Measurements from ENCODE around the gene LHFPL3.

Gene LHFPL3

GRCh38 chr7:104890216-104890615 is 561.8 kb downstream of the LHFPL3 start:
- no peak overlapping the region for H3K9ac ChIP-seq (ENCODE audit: low read length)
- no peak overlapping the region for H3K27ac ChIP-seq (ENCODE audit: low read depth, low read length)
- no peak overlapping the region for H3K4me3 ChIP-seq (ENCODE audit: low read length)
- no peaks in the 10 kb centered on the region for H3K27me3 ChIP-seq (ENCODE audit: control insufficient read depth, insufficient read depth, low read length)
- H3K36me3 ChIP-seq (ENCODE audit: control insufficient read depth, insufficient read depth, low read length), result no peaks in the 10 kb centered on the region
- H3K4me1 ChIP-seq (ENCODE audit: control insufficient read depth, insufficient read depth, low read length), result no peaks in the 10 kb centered on the region

GRCh38 chr7:104891949-104892348 is 563.5 kb downstream of the LHFPL3 start:
- no peak overlapping the region for H3K9ac ChIP-seq (ENCODE audit: low read length)

GRCh38 chr7:104894314-104894713 is 565.9 kb downstream of the LHFPL3 start:
- no peaks in the 10 kb centered on the region for H3K27me3 ChIP-seq (ENCODE audit: control insufficient read depth, insufficient read depth, low read length)
- H3K9ac ChIP-seq (ENCODE audit: low read length), result no peak overlapping the region
- H3K27ac ChIP-seq (ENCODE audit: low read depth, low read length), result no peak overlapping the region
- no peaks in the 10 kb centered on the region for H3K4me1 ChIP-seq (ENCODE audit: control insufficient read depth, insufficient read depth, low read length)
- H3K4me3 ChIP-seq (ENCODE audit: low read length), result no peak overlapping the region
- H3K36me3 ChIP-seq (ENCODE audit: control insufficient read depth, insufficient read depth, low read length), result no peaks in the 10 kb centered on the region

More at GRCh38 chr7:104891949-104892348, 563.5 kb downstream of the LHFPL3 start:
- Histone ChIP-seq H3K4me3 (ENCODE audit: low read length) (no peak overlapping the region), H3K27ac (ENCODE audit: low read depth, low read length) (no peak overlapping the region), H3K4me1 (ENCODE audit: control insufficient read depth, insufficient read depth, low read length) (no peaks in the 10 kb centered on the region), H3K36me3 (ENCODE audit: control insufficient read depth, insufficient read depth, low read length) (no peaks in the 10 kb centered on the region), H3K27me3 (ENCODE audit: control insufficient read depth, insufficient read depth, low read length) (no peaks in the 10 kb centered on the region)

- H3K36me3 ChIP-seq (ENCODE audit: control insufficient read depth, insufficient read depth, low read length), result no peaks in the 10 kb centered on the region
- no peak overlapping the region for H3K27ac ChIP-seq (ENCODE audit: low read depth, low read length)
- no peaks in the 10 kb centered on the region for H3K4me1 ChIP-seq (ENCODE audit: control insufficient read depth, insufficient read depth, low read length)
- no peak overlapping the region for H3K4me3 ChIP-seq (ENCODE audit: low read length)
- no peaks in the 10 kb centered on the region for H3K27me3 ChIP-seq (ENCODE audit: control insufficient read depth, insufficient read depth, low read length)
- H3K9ac ChIP-seq (ENCODE audit: low read length), result no peak overlapping the region
Measured at GRCh38 chr7:104894726-104895521, 566.5 kb downstream of the LHFPL3 start.

- Histone ChIP-seq H3K27ac (ENCODE audit: low read depth, low read length) (no peak overlapping the region), H3K4me1 (ENCODE audit: control insufficient read depth, insufficient read depth, low read length) (no peaks in the 10 kb centered on the region), H3K36me3 (ENCODE audit: control insufficient read depth, insufficient read depth, low read length) (no peaks in the 10 kb centered on the region), H3K4me3 (ENCODE audit: low read length) (no peak overlapping the region), H3K9ac (ENCODE audit: low read length) (no peak overlapping the region), H3K27me3 (ENCODE audit: control insufficient read depth, insufficient read depth, low read length) (no peaks in the 10 kb centered on the region)
Measured at GRCh38 chr7:104895522-104896236, 567.3 kb downstream of the LHFPL3 start.

- Histone ChIP-seq H3K4me1 (ENCODE audit: control insufficient read depth, insufficient read depth, low read length) (no peaks in the 10 kb centered on the region), H3K27me3 (ENCODE audit: control insufficient read depth, insufficient read depth, low read length) (no peaks in the 10 kb centered on the region), H3K4me3 (ENCODE audit: low read length) (no peak overlapping the region), H3K9ac (ENCODE audit: low read length) (no peak overlapping the region), H3K27ac (ENCODE audit: low read depth, low read length) (no peak overlapping the region), H3K36me3 (ENCODE audit: control insufficient read depth, insufficient read depth, low read length) (no peaks in the 10 kb centered on the region)
Measured at GRCh38 chr7:104898434-104898833, 570.0 kb downstream of the LHFPL3 start.

- Histone ChIP-seq H3K27me3 (ENCODE audit: control insufficient read depth, insufficient read depth, low read length) (no peaks in the 10 kb centered on the region), H3K36me3 (ENCODE audit: control insufficient read depth, insufficient read depth, low read length) (no peaks in the 10 kb centered on the region), H3K9ac (ENCODE audit: low read length) (no peak overlapping the region), H3K4me1 (ENCODE audit: control insufficient read depth, insufficient read depth, low read length) (no peaks in the 10 kb centered on the region), H3K27ac (ENCODE audit: low read depth, low read length) (no peak overlapping the region), H3K4me3 (ENCODE audit: low read length) (no peak overlapping the region)
Measured at GRCh38 chr7:104900525-104901239, 572.3 kb downstream of the LHFPL3 start.

GRCh38 chr7:104901240-104901619 is 572.8 kb downstream of the LHFPL3 start:
- Histone ChIP-seq H3K4me3 (ENCODE audit: low read length) (no peak overlapping the region), H3K9ac (ENCODE audit: low read length) (no peak overlapping the region), H3K27ac (ENCODE audit: low read depth, low read length) (no peak overlapping the region), H3K4me1 (ENCODE audit: control insufficient read depth, insufficient read depth, low read length) (no peaks in the 10 kb centered on the region), H3K36me3 (ENCODE audit: control insufficient read depth, insufficient read depth, low read length) (no peaks in the 10 kb centered on the region), H3K27me3 (ENCODE audit: control insufficient read depth, insufficient read depth, low read length) (no peaks in the 10 kb centered on the region)

GRCh38 chr7:104902183-104902582 is 573.8 kb downstream of the LHFPL3 start:
- no peak overlapping the region for H3K9ac ChIP-seq (ENCODE audit: low read length)
- H3K4me3 ChIP-seq (ENCODE audit: low read length), result no peak overlapping the region
- H3K27me3 ChIP-seq (ENCODE audit: control insufficient read depth, insufficient read depth, low read length), result no peaks in the 10 kb centered on the region
- no peaks in the 10 kb centered on the region for H3K4me1 ChIP-seq (ENCODE audit: control insufficient read depth, insufficient read depth, low read length)
- no peaks in the 10 kb centered on the region for H3K36me3 ChIP-seq (ENCODE audit: control insufficient read depth, insufficient read depth, low read length)
- no peak overlapping the region for H3K27ac ChIP-seq (ENCODE audit: low read depth, low read length)

- no peaks in the 10 kb centered on the region for H3K27me3 ChIP-seq (ENCODE audit: control insufficient read depth, insufficient read depth, low read length)
- H3K4me3 ChIP-seq (ENCODE audit: low read length), result no peak overlapping the region
- no peaks in the 10 kb centered on the region for H3K4me1 ChIP-seq (ENCODE audit: control insufficient read depth, insufficient read depth, low read length)
- H3K27ac ChIP-seq (ENCODE audit: low read depth, low read length), result no peak overlapping the region
- H3K9ac ChIP-seq (ENCODE audit: low read length), result no peak overlapping the region
- H3K36me3 ChIP-seq (ENCODE audit: control insufficient read depth, insufficient read depth, low read length), result no peaks in the 10 kb centered on the region
Measured at GRCh38 chr7:104903044-104903443, 574.6 kb downstream of the LHFPL3 start.

GRCh38 chr7:104903846-104904245 is 575.4 kb downstream of the LHFPL3 start:
- H3K9ac ChIP-seq (ENCODE audit: low read length), result no peak overlapping the region
- H3K4me3 ChIP-seq (ENCODE audit: low read length), result no peak overlapping the region
- H3K4me1 ChIP-seq (ENCODE audit: control insufficient read depth, insufficient read depth, low read length), result no peaks in the 10 kb centered on the region
- no peaks in the 10 kb centered on the region for H3K36me3 ChIP-seq (ENCODE audit: control insufficient read depth, insufficient read depth, low read length)
- H3K27ac ChIP-seq (ENCODE audit: low read depth, low read length), result no peak overlapping the region
- no peaks in the 10 kb centered on the region for H3K27me3 ChIP-seq (ENCODE audit: control insufficient read depth, insufficient read depth, low read length)

GRCh38 chr7:104906032-104906431 is 577.6 kb downstream of the LHFPL3 start:
- H3K9ac ChIP-seq (ENCODE audit: low read length), result no peak overlapping the region
- no peak overlapping the region for H3K4me3 ChIP-seq (ENCODE audit: low read length)
- no peaks in the 10 kb centered on the region for H3K27me3 ChIP-seq (ENCODE audit: control insufficient read depth, insufficient read depth, low read length)
- no peak overlapping the region for H3K27ac ChIP-seq (ENCODE audit: low read depth, low read length)
- H3K4me1 ChIP-seq (ENCODE audit: control insufficient read depth, insufficient read depth, low read length), result no peaks in the 10 kb centered on the region
- H3K36me3 ChIP-seq (ENCODE audit: control insufficient read depth, insufficient read depth, low read length), result no peaks in the 10 kb centered on the region
